ENCODE data around the gene NAV3.

The NAV3 gene

DNA sequence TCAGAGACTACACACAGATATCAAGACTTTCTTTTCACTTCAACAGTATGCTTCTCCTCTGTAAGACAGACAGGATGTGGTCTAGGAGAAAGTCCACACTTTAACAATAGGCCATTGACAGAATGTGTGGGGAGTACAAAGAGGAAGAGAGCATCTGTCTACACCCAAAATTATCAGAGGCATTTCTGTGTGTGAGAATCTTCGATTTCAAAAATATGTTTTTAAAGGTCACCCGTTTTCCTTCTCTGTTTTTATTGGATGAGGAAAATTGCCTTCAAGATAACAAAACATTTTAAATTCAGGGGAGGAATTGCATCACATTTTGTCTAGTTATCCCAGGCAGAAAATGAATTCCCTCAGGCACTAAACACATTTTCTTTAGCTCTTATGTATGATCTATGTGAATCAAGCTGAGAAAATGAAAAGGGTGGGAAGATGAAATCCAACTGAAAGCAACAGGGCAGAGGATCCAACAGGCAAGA, 16.4 kb downstream of the NAV3 start:
- DNase-seq = no peak

DNA sequence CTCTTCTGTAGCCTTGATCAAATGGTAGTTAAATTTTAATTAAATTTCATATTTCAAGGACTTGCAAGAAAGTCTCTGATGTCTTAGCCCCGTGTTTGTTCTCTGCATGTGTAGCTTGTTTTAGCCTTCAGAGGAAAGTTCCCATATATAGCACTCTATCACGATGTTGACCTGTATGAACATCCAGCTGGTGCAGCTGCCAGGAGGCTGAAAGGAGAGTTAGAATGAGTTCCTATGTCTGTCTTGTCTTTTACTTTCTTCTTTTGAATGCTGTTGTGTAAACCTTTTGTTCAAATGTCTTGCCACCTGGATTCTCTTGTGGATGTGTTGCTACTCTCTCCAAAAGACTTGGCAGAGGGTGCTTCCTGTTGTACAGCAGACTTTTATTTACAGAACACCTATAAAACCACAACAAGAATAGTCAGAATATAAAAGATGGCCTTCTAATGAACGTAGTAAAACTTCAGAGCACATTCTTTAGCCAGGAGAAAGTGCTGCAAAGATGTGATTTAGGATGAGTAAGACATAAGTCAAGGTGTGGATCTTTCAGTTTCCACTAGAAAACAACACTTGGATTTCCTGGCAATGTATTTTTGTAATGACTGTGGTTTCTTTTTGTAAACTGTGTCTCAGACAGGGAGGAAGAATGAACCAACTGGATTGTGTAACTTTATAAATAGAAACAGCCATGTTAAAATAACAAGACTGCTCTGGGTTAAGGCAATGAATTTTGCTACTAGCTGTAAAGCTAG, 17.2 kb downstream of the NAV3 start:
- DNase-seq = peak; percentile 44

DNA sequence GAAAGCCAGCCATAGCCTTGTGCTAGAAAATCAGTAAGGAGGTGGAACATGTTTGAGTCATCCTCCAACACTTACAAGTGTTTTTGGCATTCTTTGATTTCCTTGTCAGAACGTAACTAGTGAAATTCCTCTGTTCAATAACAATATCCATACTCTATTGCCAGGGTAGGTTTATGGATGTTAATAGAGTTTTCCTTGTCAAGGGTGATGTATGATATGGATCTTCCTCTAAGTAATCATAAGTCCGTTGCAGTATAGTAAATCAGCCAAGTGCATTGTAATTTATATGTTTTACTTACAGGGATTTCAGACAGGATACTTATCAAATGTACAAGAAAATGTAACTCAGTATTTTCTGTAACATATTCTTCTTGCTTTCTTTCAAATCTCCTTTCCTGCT, 19.4 kb downstream of the NAV3 start:
- DNase-seq = no peak

DNA sequence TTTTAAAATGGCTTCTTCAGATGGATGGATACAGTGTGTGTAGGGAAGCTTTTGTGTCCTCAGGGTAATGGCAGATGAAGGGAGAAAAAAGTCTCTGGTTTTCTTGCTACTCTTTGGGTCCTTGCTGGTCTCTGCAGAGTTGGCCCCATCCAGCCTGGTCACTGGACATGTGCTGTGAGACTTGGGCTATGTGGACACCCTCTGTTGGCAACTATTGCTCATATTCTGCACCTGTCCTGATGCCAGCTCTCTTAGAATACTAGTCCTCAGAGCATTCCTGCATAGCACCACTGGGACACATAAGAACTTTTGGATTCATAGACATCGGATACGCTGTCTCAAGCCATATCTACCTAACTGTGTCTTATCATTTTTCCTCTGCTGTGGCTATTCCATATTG, 20.0 kb downstream of the NAV3 start:
- DNase-seq = no peak

DNA sequence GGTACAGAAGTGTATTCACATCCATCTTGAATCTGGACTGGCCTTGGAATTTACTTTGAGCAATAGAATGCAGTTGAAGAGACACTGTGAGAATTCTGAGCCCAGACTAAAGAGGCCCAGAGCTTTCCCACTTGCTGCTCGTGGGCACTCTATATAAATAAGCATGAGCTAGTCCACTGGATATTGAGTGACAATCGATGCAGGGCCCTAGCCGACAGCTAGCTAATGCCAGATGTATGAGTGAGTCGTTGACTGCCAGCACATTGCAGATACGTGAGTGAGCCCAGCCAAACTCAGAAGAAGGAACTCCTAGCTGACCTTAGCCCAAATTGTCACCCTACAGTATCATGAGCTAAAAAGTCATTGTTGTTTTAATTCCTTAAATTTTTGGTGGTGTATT, 24.9 kb downstream of the NAV3 start:
- no peak for DNase-seq

DNA sequence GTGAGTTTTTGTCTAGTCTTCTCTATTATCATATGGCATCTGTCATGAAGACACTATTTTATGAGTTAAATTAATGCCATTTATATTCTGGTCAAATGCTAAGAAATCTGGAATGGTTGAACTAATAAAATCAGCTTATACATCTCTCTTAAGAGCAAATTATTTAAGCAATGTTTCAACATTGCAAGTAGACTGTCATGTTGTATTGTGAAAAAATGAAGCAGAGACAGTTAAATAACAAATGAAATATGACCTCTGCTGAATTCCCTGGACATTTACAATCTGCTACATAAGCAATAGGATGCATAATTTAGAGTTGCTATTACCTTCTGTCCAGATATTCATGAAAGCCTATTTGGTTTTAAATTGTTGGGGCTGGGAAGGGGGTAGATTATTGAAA, 30.6 kb downstream of the NAV3 start:
- DNase-seq = no peak

DNA sequence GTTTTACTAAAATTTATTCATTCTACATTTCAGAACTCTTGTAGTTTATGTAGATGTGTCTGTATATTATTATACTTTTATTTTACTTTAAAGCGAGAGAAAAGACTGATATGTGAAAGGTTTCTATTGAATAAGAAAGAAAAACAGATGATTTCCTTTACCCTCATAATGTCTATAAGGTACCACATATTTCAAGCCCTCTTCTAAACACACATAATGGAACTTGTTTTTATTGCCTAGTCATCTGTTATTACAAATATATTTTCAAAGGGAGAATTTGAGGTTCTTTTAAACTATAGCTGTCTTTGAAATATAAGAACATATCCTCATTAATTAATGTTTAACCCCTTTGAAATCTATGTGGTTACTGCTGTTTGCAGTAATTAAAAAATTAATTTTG, 34.5 kb downstream of the NAV3 start:
- DNase-seq = no peak

DNA sequence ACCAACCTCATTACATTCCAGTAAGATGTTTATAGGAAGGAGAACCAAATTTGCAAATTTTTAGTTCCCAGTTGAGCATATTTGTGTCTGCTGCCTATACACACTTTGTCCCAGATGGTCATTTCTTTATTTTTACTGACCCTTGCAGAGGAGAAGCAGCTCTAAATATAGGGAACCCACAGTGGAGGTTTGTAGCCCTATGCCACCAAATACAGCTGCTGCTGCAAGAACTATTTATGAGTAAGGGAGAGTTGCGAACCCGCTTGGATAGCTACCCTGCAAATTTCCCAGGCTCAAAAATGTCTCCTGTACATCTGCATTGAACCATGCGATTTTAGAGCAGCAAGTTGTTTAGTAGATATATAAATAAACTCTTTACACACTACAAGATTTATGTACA, 48.2 kb downstream of the NAV3 start:
- no peak for DNase-seq

DNA sequence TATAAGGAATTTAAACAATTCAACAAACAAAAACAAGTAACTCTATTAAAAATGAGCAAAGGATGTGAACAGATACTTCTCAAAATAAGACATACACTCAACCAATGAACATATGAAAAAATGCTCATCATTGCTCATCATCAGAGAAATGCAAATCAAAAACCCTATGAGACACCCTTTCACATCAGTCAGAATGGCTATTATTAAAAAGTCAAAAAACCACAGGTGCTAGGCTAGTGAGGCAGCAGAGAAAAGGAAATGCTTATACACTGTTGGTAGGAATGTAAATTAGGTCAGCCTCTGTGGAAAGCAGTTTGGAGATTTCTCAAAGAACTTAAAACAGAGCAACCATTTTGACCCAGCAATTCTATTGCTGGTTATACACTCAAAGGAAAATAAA, 52.0 kb downstream of the NAV3 start:
- no peak for DNase-seq

DNA sequence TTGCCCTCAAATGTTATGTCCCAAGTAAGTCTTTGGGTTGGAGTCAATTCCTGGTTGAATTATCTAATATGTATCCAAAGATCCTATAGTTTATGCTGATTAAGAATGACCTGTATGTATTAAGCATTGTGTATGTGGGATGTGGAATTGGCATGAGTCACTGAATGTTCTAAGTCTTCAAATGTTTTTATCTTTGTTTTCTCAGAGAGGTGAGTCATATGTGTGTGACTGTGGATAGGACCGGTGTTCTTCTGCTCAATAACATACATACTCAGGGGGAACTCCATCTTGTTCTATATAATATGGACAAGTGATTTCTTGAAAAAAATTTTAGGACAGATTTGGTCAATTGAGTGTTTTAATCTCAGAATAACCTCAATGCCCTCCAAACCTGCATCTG, 57.9 kb downstream of the NAV3 start:
- DNase-seq = no peak

DNA sequence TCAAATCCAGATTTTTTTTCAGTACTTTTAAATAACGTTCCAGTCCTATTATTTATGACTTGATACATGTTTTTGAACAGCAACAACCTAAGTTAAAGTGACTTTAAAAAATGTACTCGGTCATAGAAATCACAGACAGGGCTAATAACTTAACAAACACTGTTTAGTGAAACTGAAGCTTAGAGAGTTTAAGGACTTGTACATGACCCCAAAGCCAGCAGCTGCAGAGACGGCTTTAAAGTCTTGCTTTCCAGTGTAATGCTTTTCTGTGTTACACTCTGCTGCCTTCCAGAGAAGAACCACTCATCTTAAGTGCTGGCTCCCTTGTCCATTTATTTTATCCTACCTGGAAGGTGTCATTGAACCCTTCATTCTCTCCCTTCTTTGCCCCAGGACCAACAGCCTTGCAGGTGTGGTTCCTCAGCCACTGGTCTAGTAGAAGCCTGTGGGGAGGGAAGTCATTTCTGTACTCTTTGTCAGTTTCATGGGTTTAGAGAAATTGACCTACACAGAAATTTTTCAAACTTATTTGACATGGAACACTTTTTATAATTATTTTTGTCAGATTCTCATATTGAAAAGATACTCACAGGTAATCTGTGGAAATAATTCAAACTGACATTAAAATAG, 60.9 kb downstream of the NAV3 start:
- DNase-seq = no peak

DNA sequence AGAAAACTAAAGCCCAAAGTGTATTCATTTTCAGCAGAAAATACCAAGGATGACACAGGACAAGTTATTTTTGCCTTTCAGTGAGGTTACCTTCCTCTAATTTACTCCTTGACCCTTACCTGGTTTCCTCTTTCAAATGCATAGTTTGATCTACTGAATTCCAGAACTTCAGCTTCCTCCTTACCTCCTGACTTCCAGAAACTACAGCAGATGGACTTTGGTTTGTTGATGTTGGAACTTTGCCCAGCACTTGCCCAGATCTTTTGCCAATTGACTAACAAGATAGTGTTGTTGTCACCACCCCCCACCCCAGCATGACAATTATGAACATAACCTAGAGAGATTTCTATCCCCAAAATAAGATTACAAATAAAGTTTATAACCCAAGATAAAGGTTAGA, 63.2 kb downstream of the NAV3 start:
- DNase-seq = no peak

DNA sequence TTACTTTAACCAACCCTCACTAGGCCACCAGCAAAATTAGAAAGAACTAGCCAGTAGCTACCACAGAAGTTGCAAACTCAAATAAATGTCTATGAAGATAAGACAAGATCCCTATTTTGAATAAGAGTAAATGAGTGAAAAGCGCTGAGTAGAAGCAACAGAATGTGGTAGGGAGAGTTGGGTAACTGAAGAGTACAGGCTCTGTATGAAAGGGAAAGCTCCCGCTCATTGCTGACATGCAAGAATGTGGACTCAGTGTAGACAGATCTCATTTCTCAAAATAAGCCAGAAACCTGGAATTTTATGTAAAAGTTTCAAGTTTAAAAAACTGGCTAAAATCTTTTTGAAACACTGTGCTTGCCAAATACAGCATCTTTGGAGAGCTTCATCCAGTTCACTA, 63.9 kb downstream of the NAV3 start:
- DNase-seq = no peak

DNA sequence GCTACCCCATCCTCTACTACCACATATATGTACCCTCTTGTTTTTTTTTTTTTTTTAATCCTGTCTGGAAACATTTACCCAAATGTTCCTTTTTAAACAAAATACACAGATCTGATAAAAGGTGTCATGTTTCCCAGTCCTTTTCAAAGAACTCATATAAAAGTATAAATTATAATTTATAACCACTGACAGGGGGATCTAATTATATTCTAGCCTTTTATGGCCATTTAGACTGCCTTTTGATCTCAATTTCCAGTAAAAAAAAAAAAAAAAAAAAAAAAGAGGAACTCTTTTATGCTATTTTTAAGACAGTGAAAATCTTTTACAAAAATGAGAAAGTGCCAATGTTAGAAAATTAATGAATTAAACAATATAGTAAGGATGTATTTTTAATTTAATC, 65.0 kb downstream of the NAV3 start:
- DNase-seq = no peak

DNA sequence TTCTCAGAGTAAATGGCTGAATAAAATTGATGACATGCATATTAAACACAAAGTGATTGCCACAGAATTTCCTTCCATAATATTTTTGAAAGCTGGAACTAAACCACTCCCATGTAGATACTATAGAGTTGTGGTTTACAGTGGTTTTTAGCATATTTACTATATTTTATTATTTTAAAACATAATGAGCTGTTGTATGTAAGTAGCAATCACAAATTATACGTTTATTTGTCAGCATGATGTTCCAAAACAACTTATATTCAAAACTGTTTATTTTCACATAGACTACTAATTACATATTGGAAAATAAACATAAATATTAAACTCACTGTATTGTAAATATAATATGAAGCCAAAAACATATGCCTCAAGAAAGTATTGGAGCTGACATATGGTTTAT, 77.2 kb downstream of the NAV3 start:
- no peak for DNase-seq

DNA sequence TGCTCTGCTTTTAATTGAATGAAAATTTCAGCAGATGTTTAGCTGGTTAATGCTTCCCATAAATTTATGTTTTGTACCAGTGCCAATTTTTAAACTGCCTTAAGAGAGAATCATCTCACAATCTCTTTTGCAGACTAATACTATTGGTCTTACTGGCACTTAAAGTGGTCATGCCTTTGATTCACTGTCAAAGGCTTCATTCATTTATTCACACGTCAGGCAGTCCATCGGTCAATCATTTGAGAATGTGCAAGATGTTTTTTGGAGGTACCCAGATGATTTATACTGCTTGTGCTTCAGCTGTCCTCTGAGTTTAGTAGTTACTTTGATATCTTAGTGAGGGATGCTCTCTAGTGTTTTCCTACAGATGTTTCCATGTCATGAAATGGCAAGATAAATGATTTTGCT, 83.4 kb downstream of the NAV3 start:
- peak; percentile 10 for DNase-seq

DNA sequence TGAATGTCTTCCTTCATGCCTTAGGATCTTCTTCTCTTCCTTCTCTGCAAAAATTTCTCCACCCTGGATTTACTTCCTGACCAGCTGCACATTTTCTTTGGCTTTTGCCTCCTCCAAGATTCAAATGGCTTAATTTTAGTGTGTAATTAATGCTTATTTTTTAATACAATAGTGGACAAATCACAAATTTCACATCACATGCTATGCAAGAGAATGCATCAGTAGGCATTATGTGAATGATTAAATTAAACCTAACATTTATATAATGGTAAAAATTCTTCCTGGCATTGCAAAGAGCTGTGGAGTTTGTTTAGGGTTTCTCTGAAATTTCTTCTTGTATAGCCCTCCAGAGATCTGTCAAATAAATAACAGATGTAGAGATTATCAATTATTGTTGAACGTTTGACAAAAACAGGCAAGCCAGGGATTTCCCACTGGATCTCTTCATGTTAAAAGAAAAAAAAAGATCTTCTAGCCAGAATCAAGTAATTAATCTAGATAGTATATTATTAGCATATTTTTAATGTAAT, 84.4 kb downstream of the NAV3 start:
- no peak for DNase-seq

DNA sequence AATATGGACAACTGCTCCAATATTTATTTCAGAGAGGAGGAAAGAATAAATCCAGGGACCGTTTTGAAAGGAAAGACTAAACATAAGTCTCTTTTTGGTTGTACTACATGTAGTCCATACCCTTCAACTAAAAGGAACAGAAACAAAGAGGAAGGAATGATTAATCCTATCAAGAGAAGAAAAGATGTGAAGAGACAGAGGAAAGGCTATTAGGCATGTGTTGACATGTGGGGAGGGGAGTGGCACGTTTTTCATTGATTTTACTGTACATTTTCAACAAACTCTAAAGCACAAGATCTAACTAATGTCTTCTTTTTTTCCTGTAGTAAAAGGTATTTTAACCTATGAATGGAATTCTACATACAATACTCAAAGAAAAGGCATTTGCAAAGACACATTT, 85.6 kb downstream of the NAV3 start:
- no peak for DNase-seq

DNA sequence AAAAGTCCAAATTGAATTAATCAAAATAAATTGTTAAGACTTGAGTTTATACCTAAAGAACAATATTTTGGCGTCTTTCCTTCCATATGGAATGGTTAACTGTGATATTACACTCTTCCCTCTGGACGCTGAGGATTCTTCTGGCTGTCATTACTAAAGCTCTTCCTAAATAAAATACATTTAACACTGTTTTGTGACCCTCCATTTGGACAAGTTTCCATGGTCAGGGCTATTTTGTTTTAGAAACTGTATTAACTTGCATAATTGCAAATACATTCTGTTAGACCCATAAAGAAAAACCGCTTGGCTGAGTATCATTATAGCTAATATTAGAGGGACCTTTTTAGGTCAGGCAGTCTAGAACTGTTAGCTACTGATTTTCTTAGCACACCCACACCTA, 87.4 kb downstream of the NAV3 start:
- no peak for DNase-seq

DNA sequence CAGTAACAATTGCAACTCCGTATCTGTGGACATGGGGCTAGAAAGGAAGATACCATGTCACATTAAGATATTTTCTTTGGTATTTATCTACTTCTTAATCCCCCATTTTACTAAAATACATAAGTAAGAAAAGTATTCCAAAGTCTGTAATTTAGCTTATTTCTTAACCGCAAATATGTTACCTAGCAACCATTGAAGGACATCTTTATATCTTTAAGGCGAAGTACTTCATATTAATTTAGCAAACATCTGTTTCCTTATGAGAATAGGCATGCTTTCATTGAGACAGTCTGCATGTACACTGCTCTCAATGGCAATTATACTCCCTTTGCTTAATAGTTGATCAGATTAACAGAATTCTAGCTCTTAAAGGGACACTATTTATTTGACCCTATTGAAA, 88.8 kb downstream of the NAV3 start:
- no peak for DNase-seq

DNA sequence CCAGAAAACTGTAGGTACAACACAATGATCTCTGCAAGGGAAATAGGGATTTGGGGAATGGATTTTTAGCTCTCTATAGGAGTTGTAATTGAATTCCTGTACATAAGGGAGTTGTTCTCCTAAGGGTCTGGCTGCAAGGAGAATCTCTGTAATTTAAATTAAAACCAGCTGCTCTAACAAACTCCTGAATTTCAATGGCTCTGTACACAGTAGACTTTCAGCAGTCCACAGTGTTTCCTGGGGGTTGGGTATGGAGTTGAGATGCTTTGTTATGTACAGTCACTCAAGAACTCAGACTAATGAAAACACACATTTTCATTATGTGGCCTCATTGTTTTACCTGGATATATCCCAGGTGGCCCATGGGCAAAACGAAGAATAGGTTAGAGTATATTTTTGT, 93.2 kb downstream of the NAV3 start:
- DNase-seq = no peak

DNA sequence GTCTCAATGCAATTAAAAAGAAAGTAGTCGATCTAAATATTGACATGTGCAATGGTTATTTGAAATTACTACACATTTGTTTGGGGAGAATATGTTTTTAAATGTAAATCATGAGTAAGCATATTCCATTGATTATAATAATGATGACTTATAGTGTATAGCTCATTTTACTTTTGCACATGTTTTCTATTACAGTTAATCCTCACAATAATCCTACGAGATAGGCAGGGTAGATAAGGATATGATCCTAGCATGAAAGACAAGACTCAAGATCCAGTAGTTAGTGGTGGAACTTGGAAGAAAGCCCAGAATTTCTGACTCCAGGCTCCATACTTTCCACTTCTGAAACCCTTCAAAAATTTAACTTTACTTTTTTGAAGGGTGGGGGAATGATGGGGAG, 94.0 kb downstream of the NAV3 start:
- DNase-seq = no peak

DNA sequence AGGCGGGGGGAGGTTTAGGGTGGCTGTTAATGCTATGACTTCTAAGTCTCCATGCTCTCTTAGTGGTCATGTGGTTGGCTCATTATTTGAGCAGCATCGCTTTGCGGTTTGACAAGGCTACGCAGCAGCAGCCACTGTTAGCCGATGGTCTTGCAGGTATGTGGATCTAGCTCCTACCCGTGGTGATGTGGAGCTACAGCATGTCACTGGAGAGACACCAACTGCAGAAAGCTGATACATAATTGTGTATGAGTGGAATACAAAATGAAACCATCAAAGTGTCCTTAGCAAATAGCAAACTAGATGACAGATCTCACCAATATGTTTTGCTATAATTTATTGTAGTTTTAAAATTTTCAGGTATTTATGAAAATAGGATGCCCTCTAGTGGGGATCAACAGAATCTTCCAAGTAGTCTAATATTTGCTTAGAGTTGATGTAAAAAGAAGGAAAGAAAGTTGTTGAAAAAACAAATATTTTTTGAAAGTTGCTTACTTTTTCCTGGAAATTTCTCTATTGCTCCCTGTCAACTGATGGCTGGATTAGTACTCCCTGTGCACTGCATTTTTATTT, 94.9 kb downstream of the NAV3 start:
- peak; percentile 66 for DNase-seq

DNA sequence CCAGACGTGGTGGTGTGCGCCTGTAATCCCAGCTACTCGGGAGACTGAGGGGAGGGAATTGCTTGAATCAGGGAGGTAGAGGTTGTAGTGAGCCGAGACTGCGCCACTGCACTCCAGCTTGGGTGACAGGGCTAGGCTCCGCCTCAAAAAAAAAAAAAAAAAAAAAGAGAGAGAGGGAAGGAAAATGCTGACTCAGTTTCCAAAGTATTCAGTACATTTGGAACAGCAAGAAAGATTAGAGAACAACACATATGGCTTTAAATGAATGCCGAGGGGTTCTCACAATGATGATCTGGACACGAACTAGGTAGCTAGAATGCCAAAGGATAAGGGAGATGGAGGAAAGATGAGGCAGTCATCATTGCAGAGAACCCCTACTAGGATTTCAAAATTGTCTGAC, 97.4 kb downstream of the NAV3 start:
- DNase-seq = no peak
